Measurements from ENCODE around the gene SARNP.

DNA sequence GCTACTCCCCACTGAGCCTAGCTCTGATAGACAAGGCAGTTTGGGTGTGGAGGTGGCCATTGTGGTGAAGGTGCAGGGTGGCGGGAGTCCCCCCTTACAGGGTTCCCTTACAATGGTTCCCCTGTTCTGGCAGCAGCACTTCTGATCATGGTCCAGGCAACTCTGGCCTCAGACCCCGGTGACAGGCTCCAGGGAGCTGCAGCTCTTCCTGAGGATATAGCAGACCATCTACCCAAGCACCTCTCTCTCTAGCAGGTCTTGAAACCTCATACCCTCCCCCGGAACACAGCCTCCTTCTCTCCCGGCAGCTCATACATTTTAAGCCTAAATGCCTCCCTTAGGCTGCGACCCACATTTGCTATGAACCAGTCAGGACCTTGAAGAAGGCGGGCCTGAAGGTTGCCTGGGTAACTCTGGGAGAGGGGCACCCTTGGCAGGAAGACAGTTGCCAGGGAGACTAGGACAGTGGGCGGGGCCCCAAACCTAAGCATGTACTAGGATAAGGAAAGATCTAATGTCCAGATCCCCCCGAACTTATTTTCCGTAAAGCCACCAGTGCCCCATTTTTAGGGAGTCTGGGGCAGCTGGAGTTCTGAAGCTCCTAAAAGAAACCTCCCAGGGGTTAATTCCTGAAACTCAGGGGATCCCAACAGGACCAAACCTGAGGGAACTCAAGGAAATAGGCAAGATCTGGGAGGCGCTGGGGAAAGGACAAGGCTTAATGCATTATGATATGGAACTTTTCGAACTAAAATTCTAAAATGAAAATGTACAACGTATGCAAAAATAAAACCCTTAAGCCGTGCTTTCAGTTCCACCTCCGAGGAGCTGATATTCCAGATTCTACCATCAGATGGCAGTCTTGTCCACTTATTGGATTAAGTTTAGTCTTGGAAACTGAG is 79.2 kb downstream of the SARNP start:
- TF ChIP-seq, protein P1, sequence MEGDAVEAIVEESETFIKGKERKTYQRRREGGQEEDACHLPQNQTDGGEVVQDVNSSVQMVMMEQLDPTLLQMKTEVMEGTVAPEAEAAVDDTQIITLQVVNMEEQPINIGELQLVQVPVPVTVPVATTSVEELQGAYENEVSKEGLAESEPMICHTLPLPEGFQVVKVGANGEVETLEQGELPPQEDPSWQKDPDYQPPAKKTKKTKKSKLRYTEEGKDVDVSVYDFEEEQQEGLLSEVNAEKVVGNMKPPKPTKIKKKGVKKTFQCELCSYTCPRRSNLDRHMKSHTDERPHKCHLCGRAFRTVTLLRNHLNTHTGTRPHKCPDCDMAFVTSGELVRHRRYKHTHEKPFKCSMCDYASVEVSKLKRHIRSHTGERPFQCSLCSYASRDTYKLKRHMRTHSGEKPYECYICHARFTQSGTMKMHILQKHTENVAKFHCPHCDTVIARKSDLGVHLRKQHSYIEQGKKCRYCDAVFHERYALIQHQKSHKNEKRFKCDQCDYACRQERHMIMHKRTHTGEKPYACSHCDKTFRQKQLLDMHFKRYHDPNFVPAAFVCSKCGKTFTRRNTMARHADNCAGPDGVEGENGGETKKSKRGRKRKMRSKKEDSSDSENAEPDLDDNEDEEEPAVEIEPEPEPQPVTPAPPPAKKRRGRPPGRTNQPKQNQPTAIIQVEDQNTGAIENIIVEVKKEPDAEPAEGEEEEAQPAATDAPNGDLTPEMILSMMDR (IDR thresholded peaks at IDR 0.05), result peak; percentile 80 to 95 (median 81)
- TF ChIP-seq POLR2A (IDR thresholded peaks at IDR 0.05), result no peak
